Measurements from ENCODE around the gene PGM1.

DNA sequence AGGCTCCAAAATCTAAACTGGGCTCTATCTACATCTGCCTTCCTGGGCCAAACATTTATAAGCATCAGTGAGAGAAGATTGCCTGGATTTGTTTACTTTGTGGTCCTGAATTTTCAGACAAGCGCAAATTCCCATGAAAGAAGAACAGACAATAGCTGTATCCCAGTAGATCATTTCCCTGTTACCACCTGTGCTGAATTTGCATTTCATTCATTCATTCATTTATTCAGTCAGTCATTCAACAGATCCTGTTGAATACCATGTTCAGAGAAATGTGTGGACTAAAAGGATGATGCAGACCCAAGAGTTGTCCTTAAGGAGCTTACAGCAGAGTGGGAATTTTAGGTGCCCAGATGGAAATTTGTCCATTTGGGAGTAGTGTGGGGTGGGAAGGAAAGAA is 2.2 kb downstream of the PGM1 start:
- TF ChIP-seq EZH2phosphoT487 (IDR thresholded peaks at IDR 0.05; ENCODE audit: insufficient read depth, low read depth) (no peak), EZH2 (IDR thresholded peaks at IDR 0.05; ENCODE audit: insufficient read depth, poor library complexity, severe bottlenecking) (no peak)
